Measurements from ENCODE around the gene MKI67. TPM values are rescaled to one million over a fixed set of nuclear protein-coding genes. Genes with fewer than 3 reads are reported as not detected.
A peak's percentile ranks its signal among the peaks of the same experiment; 100 is the strongest.

MKI67 gene
- total and polyA plus RNA-seq, 9 of the 15 experiments (the other 6 are each of a cell fraction or from before 2014, with no cell fraction given) = 11.8 to 86.5 (median 36.0) TPM

DNA sequence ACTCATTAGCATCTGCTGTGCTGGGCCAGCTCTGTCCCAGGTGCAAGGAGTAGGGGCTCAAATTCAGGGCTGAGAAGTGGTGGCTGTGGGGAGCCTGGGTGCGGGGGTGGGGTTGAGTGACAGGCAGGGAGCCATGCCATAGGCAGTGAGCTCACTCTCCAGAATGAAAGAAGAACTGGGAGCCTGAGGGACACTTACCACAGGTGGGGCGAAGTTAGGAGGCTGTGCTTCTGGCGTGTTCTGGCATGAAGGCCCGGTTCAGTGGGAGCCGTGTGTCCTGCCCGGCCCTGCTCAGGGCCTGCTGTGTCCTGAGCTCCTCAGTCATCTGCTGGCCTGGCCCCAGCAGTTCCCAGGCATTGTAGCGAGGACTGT, 62.5 kb downstream of the MKI67 start:
- ChIA-PET POLR2A (no interaction called here), CTCF (ENCODE audit: low intra/inter-chr PET ratio) (no interaction called here)
- no peaks in the 10 kb centered on the region; the same call in 2 of the 3 replicates for H3K36me3 ChIP-seq (ENCODE audit: control insufficient read depth, insufficient read depth, low read length)
- 9% methylated on average over 4 of the region's 7 CpGs for WGBS (ENCODE audit: insufficient coverage, low coverage, missing lambda C conversion rate)
- H3K27ac ChIP-seq (ENCODE audit: extremely low read depth, low read depth, low read length) = no peak overlapping the region
- no peak overlapping the region for H3K4me3 ChIP-seq
- intact Hi-C loops (cut with micrococcal nuclease) = loop anchor here (10.0 kb wide), 1 partner anchor 49 kb away; no protein-coding TSS in a partner anchor
- FAIRE-seq = no peak
- no peak overlapping the region for H3K9ac ChIP-seq (ENCODE audit: insufficient read depth in 1 of 2, low read depth in 2 of 2, low read length in 2 of 2)
- H3K9me1 ChIP-seq (ENCODE audit: control insufficient read depth, insufficient read depth, low read length) = no peaks in the 10 kb centered on the region
- TF ChIP-seq SMARCA5 (IDR thresholded peaks at IDR 0.05) (no peak), ZNF175 (CRISPR knock-in tag; IDR thresholded peaks at IDR 0.05; ENCODE audit: low read depth) (no peak), ZNF133 (CRISPR knock-in tag; IDR thresholded peaks at IDR 0.05) (no peak), EGR1 (conservative IDR thresholded peaks at IDR 0.05) (peak; percentile 57), MTA1 (IDR thresholded peaks at IDR 0.05; ENCODE audit: borderline replicate concordance) (no peak)
- TF ChIP-seq, protein P1, sequence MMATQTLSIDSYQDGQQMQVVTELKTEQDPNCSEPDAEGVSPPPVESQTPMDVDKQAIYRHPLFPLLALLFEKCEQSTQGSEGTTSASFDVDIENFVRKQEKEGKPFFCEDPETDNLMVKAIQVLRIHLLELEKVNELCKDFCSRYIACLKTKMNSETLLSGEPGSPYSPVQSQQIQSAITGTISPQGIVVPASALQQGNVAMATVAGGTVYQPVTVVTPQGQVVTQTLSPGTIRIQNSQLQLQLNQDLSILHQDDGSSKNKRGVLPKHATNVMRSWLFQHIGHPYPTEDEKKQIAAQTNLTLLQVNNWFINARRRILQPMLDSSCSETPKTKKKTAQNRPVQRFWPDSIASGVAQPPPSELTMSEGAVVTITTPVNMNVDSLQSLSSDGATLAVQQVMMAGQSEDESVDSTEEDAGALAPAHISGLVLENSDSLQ (IDR thresholded peaks at IDR 0.05) = peak; percentile 80
- H3K9me3 ChIP-seq (replicated peaks; ENCODE audit: control insufficient read depth, insufficient read depth, low read depth, low read length) = no peaks in the 10 kb centered on the region
- no peak overlapping the region for H3K4me2 ChIP-seq (ENCODE audit: insufficient read depth, low read length)
- in situ Hi-C loops (cut with MboI) = no loop called here
- peaks cover 0 to 3% of the 10 kb centered on the region in 2 experiments; a peak in 2 of 5 replicates for H3K4me1 ChIP-seq (replicated peaks in 1 of 2; ENCODE audit: control insufficient read depth in 2 of 2, insufficient read depth in 2 of 2, low read length in 2 of 2)
- no peak for ATAC-seq
- DNase-seq (ENCODE audit: extremely low read depth in 1 of 4, low spot score in 3 of 4) = no peak
- peaks cover 0 to 5% of the 10 kb centered on the region in 2 experiments; a peak in 2 of 5 replicates for H3K27me3 ChIP-seq (ENCODE audit: control insufficient read depth in 2 of 2, insufficient read depth in 2 of 2, low read length in 2 of 2)
- no peaks in the 10 kb centered on the region for H3K79me2 ChIP-seq (ENCODE audit: control insufficient read depth, insufficient read depth, low read length)
- no peaks in the 10 kb centered on the region for H4K20me1 ChIP-seq (replicated peaks; ENCODE audit: control insufficient read depth, insufficient read depth, low read length)
- no TSS peak for BruUV-seq (replicated peaks)
- no peak overlapping the region for H2AFZ ChIP-seq (ENCODE audit: low read depth, low read length)

Data from K562 (cell line).